Glutamatergic neuron (in vitro differentiated cells): ENCODE results near the gene AQP11. TPM values are rescaled to one million over a fixed set of nuclear protein-coding genes. Genes with fewer than 3 reads are reported as not detected.

Source experiments
- DNase-seq: peaks from one replicate; pipeline ENCODE4 v3.0.0; 2022
- H3K27ac Mint-ChIP-seq: one replicate; pipeline ENCODE4 v1.8.0; 2020; ENCODE audit warnings: mild to moderate bottlenecking, mixed read lengths, inconsistent platforms; ENCODE audit not compliant: unreplicated experiment
- H3K27me3 Mint-ChIP-seq: one replicate; pipeline ENCODE4 v1.8.0; 2020; ENCODE audit warnings: mild to moderate bottlenecking, moderate library complexity, mixed read lengths, inconsistent platforms; ENCODE audit not compliant: unreplicated experiment
- H3K36me3 Mint-ChIP-seq: one replicate; pipeline ENCODE4 v1.8.0; 2020; ENCODE audit warnings: mild to moderate bottlenecking, mixed read lengths, inconsistent platforms; ENCODE audit not compliant: unreplicated experiment
- H3K4me1 Mint-ChIP-seq: one replicate; pipeline ENCODE4 v1.8.0; 2020; ENCODE audit warnings: mild to moderate bottlenecking, low read depth, mixed read lengths, inconsistent platforms; ENCODE audit not compliant: unreplicated experiment
- H3K4me3 Mint-ChIP-seq: one replicate; pipeline ENCODE4 v1.8.0; 2020; ENCODE audit warnings: mild to moderate bottlenecking, mixed read lengths, inconsistent platforms; ENCODE audit not compliant: unreplicated experiment
- H3K9me3 Mint-ChIP-seq: one replicate; pipeline ENCODE4 v1.8.0; 2020; ENCODE audit warnings: mild to moderate bottlenecking, moderate library complexity, mixed read lengths, inconsistent platforms; ENCODE audit not compliant: unreplicated experiment
- total RNA-seq: library from RNA; stranded (reverse); fragmentation: NEBNext Ultra II Directional; extraction: Animal tissue kit (Norgen Biotek cat#: 25700); gene quantifications from one replicate; pipeline ENCODE4 v1.2.1, GENCODE V29; 2021; ENCODE audit not compliant: unreplicated experiment
- TF ChIP-seq, protein P1 (sequence below): fragments of 200-600 bp; sonication (generic); IDR thresholded peaks from one replicate; pipeline ENCODE4 v1.5.0; 2021; ENCODE audit not compliant: partially characterized antibody, unreplicated experiment

The AQP11 gene
- total RNA-seq, 1 donor from 2014 or later: 2.0 TPM

DNA sequence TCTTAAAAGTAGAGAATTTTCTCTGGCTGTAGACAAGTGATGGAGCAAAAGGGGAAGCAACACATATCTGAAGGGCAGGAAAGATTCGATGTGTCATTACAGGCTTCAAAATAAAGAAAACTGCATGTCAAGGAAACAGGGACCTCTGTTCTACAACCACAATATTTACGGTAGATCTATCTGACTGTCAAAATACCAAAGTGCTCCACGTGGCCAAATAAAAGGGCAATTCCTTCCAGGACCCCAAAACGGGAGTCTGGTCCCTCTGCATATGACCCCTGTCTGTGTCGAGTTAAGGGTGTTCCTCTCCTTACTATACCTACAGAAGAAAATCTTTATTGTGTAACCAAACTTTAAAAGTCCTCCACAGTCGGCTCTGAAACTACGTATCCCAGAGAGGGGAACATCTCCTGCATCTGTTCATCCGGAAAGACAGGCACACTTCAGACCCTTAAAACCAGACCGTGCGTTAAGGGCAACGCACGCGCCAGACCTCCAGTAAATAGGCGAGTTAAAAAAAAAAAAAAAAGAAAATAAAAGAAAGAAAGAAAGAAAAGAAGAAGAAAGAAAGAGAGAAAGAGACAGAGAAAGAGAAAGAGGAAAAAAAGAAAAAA is 47.1 kb downstream of the AQP11 start:
- peaks cover 10% of the 10 kb centered on the region for H3K9me3 Mint-ChIP-seq
- H3K27ac Mint-ChIP-seq: peak overlapping the region; percentile 75
- peaks cover 9% of the 10 kb centered on the region for H3K4me1 Mint-ChIP-seq
- DNase-seq: no peak
- H3K36me3 Mint-ChIP-seq: no peaks in the 10 kb centered on the region
- H3K27me3 Mint-ChIP-seq: peaks cover 2% of the 10 kb centered on the region
- H3K4me3 Mint-ChIP-seq: peak overlapping the region; percentile 88
- TF ChIP-seq, protein P1, sequence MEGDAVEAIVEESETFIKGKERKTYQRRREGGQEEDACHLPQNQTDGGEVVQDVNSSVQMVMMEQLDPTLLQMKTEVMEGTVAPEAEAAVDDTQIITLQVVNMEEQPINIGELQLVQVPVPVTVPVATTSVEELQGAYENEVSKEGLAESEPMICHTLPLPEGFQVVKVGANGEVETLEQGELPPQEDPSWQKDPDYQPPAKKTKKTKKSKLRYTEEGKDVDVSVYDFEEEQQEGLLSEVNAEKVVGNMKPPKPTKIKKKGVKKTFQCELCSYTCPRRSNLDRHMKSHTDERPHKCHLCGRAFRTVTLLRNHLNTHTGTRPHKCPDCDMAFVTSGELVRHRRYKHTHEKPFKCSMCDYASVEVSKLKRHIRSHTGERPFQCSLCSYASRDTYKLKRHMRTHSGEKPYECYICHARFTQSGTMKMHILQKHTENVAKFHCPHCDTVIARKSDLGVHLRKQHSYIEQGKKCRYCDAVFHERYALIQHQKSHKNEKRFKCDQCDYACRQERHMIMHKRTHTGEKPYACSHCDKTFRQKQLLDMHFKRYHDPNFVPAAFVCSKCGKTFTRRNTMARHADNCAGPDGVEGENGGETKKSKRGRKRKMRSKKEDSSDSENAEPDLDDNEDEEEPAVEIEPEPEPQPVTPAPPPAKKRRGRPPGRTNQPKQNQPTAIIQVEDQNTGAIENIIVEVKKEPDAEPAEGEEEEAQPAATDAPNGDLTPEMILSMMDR: no peak

DNA sequence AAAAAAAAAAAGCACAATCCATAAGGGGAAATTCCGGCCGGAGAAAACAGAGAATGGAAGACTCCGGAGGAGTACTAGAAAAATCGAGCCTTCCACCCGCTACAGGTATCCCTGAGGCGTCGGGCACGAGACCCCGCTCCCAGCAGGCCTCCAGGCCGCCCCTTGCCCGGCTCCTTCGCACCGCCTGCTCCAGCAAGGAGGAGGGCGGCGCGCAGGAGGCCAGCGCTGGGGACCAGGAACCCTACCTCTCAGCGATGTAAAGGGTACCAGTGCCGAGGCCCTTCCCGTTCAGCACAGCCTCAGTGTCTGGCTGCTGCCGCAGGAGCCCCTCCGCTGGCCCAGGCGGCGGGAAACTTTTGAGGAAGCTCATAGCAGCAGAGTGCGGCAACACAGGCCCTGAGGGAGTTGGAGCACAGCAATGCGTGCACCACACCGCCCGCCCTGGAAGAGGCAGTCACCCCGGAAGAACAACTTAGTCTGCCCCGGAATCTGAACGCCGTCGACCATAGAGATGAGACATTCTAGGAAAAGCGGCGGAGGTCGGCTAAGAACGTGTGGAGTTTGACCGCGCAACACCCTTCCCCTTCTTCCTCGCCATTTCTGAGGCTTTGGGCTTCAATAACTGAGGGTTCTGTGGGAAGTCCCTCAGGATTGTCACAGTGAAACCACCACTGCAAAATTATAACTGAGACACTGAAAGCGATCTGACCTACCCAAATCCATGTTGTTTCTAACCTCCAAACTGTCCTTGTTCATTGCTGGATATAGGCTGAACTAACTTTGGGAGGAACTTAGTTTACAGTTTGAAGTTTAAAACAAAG is 47.8 kb downstream of the AQP11 start, which contains the start of gene CLNS1A:
Gene CLNS1A (minus strand): TSS at position 450 of the 821 bp plus-strand sequence. CDS start 80 bp downstream, at position 370.
- peaks cover 9% of the 10 kb centered on the region for H3K4me1 Mint-ChIP-seq
- TF ChIP-seq, protein P1: no peak
- peak; percentile 86 for DNase-seq
- H3K27ac Mint-ChIP-seq: peak within 1 kb of the TSS; percentile 91
- no peaks in the 10 kb centered on the region for H3K36me3 Mint-ChIP-seq
- H3K27me3 Mint-ChIP-seq: peaks cover 2% of the 10 kb centered on the region
- H3K9me3 Mint-ChIP-seq: peaks cover 10% of the 10 kb centered on the region
- peak within 1 kb of the TSS; percentile 88 for H3K4me3 Mint-ChIP-seq

DNA sequence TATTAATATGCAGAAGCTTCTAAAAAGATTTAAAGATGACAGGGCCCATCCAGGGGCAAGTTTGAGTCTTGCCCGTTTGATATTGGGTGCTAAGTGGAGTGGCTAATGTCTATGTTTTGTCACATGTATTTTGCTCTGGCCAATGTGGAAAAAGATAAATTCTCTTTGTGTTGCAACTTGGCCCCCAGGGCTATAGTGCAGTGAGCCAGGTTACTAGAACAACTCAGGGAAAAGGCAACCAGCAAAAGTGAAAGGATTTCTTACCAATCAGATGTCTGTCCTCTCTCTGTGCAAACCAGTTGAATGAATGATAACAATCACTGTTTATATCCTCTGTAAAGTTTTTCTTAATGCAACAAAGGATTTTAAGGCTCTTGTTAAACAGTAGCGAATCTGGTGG is 52.5 kb downstream of the AQP11 start:
- no peak for DNase-seq
- TF ChIP-seq, protein P1: no peak
- H3K36me3 Mint-ChIP-seq: no peaks in the 10 kb centered on the region
- H3K27me3 Mint-ChIP-seq: peaks cover 2% of the 10 kb centered on the region
- H3K27ac Mint-ChIP-seq: no peak overlapping the region
- H3K4me3 Mint-ChIP-seq: no peak overlapping the region
- peaks cover 3% of the 10 kb centered on the region for H3K4me1 Mint-ChIP-seq
- peaks cover 3% of the 10 kb centered on the region for H3K9me3 Mint-ChIP-seq

DNA sequence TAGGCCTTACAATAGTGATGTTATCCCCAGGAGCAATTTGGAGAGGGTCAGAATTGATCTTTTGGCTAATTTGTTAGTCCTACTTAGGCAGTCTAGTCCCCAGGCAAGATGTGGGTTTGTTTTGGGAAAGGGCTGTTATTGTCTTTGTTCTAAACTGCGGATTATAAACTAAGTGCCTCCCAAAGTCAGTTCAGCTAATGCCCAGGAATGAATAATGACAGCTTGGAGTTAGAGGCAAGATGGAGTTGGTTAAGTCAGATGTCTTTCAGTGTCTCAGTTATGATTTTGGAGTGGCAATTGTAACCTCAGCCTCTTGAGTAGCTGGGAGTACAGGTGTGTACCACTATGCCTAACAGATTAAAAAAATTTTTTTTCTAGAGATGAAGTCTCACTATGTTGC is 55.1 kb downstream of the AQP11 start:
- no peaks in the 10 kb centered on the region for H3K9me3 Mint-ChIP-seq

More for the DNA sequence above, 55.1 kb downstream of the AQP11 start:
- Mint-ChIP-seq H3K36me3 (no peaks in the 10 kb centered on the region), H3K4me1 (no peaks in the 10 kb centered on the region), H3K27ac (no peak overlapping the region), H3K4me3 (no peak overlapping the region), H3K27me3 (no peaks in the 10 kb centered on the region)
- TF ChIP-seq, protein P1: no peak
- DNase-seq: no peak
